HG02610 (cell line): Measurements from ENCODE around the gene HOXC9.

Experiments used
- ATAC-seq: cut with Tn5 transposase; IDR thresholded peaks from one replicate; pipeline ENCODE4 v1.9.1; 2021; ENCODE audit warnings: mild to moderate bottlenecking, moderate library complexity; ENCODE audit not compliant: unreplicated experiment

HOXC9 gene

DNA sequence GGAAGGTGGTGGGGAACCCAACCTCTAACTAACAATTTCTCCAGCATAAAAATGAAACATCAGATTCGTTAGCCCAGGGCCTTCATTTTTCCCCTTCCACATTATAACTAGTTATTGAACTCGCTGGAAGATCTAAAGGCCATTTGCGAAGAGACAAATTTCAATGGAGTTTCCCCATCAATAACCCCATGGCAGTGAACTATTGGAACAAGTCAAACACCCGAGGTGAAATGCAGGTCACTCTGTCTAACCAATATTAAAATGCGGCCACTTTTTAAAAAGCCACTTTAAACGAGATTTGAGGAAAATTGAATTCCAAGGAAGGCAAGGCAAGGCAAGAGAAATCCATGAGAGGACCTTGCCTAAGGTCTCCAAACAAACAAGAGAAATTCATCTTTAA, 49.1 kb downstream of the HOXC9 start:
- no peak for ATAC-seq

- no peak for ATAC-seq
These were observed 50.5 kb downstream of the HOXC9 start for GRCh38 chr12:54050482-54050810.

DNA sequence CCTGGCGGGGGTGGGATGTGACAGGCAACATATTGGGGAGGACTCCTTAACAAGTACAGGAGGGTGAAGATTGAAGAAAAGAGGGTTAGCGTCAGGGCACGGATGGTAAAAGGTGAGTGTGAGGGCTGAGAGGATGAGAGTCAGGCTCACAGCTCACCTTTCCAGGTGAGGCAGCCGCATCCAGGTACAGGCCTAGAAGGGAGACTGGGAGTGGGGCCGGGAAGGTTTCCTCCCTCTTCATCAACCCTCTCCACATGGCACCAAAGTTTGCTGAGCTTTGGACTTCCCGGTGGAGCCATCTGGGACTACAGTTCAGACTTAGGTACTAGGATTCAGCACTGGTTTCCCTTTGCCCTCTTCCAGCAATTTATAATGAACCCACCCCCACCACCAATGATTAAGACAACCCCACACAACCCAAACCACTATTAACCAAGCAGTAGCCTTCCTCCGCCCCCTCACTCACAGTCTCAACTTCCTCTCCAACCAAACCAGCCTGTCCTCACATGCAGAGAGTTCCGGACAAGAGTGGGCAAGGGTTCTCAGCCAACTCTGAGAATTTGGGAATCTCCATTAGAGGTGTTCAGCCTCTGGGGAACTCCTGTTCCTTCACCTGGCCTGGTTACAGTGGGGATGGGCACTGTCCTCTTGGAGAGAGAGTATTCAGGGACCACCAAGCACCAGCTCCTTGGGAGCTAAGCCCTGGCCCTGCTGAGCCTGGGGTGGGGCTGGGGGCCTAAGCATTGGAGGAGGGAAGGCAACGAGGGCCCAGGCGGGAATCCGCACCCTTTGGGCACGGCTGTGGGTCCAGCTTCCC, 51.3 kb downstream of the HOXC9 start:
- ATAC-seq, result no peak

- ATAC-seq, result no peak
These were observed 52.0 kb downstream of the HOXC9 start for GRCh38 chr12:54051874-54052437.

DNA sequence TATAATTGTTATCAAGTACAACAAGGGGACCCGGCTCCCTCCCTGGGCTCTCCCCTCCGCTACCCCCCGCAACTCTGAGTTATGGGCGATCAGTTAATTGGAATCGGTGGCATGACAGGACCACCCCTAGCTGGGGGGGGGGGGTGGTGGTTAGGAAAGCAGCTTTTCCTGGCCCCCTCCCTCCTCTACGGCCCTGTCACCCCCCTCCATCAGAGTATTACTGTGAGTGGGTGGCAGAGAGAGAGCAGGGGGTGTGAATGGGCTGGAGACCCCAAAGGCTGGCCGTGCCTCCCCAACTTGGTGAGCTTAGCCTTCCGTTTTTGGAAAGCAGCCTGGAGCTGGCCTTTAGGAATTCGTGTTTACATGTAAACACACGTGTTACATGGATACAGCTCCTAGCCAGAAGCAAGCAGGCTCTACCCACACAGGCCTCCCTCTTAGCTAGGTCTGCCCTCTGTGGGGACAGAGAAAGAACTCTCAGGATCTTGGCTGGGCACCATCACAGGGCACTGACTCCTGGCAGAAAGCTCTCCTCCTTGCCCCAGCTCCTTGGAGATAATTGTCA, 52.6 kb downstream of the HOXC9 start:
- no peak for ATAC-seq
